AML-193 (cell line): Measurements from ENCODE around the gene DCTN2.

Experiments used
- DNase-seq, 2 experiments: peaks; one replicate each; lab custom pipeline; 2025; lab: John Stamatoyannopoulos, UW

The DCTN2 gene

DNA sequence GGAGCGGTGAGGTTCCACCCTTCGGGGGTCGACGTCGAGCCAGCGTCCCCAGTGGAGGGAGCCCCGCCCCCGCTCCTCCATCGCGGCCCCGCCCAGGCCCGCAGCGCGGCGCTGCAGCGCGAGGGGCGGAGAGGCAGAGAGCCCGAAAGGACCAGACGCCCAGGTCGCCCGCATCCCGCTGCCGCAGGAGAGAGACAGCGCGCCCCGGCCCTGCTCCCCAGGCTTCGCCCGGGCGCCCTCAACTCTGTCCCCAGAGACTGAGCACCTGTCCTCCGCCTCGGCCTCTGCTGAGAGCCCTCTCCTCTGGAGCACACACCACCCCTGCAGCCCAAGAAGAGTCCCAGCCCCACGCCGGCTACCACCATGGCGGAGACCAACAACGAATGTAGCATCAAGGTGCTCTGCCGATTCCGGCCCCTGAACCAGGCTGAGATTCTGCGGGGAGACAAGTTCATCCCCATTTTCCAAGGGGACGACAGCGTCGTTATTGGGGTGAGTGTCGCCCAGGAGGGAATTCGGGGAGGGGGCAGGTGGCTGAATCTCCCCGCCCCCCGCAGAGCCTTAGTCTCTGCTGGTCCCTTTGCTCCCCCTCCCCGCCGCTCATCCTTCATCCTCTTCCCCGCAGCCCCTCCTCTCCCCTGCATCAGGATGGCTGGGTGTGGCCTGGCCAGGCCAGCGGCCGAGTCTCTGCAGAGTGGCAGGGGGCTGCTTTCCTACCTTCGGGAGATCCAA is 3.1 kb upstream of the DCTN2 start, which contains the start of gene KIF5A:
TSS of gene KIF5A (plus strand) at position 136 of the 732 bp plus-strand sequence. CDS start at position 364, 228 bp downstream.
- no peak for DNase-seq

DNA sequence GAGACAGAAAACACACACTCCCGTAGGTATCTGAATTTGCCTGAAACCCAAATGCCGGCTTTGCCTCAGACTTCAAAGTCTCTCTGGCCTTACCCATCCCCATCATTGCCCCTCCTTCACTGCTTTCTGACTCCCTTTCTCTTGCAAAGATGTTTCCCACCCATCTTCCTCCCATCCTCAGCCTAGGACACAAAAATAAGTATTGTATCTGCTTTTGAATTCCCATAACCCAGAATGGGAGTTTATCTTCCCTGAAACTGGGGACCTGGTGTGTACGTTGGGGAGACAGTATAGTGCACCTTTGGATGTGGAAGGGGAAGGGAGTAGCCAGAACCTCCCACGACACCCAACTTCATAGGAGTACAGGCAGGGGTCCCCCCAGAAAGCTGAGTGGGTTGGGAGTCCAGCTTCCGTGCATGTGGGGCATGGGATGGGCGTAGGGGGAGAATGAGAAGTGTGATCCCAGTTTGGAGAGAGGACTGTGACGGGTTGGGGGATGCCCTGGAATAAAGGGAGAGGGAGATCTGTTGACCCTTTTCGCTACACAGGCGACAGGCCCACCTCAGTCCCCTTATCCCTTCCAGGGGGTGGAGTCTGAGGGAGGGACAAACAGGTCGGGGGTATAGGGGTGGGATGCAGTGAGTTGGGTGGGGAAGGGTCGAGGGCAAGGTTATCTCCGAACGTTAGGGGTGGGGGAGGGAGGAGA is 2.4 kb upstream of the DCTN2 start:
- DNase-seq, result no peak

DNA sequence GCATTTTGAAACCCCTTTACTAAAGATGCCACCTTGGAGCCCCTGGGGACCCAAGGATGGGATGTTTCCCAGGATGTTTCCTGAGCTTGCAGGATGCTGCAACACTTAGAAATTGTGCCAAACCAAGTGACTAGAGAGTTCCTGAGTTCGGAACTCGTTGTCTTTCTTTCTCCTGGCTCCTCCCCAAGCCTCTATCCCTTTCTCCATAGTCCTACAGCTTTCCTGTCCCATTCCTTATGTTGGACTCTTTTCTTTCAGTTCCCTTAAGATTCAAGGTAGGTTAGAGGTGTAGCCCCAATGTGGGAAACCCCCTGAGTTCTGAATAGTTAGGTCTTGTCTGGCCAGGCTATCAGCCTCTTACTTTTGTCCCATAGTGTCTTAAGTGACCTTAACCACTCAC is 1.5 kb upstream of the DCTN2 start:
- no peak for DNase-seq

DNA sequence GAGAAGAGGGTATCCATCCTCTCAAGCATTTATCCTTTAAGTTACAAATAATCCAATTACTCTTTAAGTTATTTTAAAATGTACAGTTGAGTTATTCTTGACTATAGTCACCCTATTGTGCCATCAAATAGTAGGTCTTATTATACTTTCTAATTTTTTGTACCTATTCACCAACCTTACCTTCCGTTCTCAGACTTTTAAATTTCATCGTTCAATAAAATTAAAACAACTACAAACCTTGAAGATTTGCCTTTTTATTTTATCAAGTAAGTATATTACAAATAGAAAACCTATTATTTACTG is 972 bp upstream of the DCTN2 start:
- no peak for DNase-seq

DNA sequence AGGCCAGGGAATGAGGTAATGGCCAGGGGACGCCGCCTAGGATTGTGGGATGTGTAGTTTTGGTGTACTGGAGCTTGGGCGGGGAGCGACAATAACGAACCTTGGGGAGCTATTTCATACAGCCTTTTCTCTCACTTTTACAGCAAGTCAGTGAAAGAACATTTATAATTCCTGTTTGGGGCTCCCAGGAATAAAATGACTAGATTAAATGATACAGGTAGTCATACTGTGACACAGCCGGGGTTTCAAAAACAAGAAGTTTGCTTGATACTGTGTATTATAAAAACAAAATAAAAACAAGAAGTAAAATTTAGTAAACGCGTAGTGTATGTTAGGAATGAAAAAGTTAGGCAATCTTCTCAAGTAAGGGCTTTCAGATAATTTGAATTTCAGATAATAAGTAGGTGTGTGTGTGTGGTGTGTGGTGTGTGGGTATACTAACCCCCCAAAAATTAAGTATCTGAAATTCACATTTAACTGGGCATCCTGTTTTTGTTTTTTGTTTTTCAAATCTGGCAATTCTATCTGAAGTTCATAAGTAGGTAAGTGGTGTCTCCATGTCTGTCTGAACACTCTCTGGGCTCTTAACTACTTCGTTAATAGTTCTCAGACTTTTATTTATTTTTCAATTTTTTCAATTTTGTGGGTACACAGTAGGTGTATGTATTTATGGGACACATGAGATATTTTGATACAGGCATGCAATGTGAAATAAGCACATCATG is 458 bp upstream of the DCTN2 start:
- no peak for DNase-seq

DNA sequence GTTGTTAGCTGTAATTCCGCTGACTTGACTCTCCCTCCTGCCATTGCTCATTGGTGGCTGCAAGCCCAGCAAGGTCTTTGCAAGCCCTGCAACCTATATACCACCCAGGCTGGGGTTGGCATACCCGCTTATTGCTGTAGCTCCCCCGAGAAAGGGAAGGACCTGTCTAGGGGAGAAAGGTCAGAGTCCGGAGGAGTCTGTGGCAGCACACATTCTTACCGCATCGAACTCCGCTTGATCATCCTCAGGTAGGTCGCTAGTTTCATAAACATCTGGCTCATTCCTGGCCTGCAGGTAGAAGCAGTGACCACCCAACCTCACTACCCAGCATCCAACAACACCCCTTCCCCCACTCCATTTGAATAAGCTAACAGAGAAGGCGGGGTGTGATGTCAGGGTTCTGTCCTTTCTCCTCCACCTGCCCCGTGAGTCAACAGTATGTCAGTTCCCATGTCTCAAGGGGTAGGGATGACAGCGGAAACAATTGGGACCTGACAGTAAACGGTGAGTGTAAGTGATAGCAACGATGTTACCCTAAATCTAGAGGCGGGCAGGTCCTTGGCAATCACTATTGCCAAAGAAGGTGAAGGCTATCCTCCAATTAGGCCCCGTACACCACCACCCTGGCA is 1.1 kb downstream of the DCTN2 start:
- DNase-seq, result no peak

DNA sequence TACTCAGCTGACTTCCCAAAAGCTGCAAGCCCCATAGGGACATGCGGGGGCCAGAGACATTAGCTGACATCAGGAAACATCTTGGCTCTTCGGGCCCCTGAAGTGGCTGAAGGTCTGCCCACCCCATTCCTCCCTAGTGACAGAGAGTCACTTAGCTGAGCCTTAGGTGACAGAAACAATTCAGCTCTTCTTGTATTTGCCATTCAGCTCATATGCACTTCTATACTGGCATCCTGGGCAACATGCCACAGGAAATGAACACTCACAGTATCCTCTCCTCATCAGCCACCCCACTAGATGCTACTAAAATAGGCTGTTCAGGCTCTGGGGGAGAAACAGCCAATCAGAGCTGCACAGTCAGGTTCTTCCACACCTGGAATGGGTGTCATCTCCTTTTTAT is 3.4 kb downstream of the DCTN2 start:
- no peak for DNase-seq

DNA sequence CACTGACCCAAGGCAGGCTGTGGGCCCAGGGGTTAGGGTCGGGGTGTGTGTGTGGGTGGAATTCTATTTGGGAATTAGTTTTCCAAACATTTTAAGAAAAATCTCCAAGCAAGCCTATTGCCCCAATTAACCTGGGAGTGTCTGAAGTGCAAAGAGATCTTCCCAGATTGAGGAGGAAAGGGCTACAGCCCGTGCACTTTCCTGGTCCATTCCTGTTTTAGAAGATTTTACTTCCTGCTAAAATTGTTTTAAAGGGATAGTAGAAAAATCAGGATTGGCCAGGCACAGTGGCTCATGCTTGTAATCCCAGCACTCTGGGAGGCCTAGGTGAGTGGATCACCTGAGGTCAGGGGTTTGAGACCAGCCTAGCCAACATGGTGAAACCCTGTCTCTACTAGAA is 5.3 kb downstream of the DCTN2 start:
- DNase-seq, result no peak

DNA sequence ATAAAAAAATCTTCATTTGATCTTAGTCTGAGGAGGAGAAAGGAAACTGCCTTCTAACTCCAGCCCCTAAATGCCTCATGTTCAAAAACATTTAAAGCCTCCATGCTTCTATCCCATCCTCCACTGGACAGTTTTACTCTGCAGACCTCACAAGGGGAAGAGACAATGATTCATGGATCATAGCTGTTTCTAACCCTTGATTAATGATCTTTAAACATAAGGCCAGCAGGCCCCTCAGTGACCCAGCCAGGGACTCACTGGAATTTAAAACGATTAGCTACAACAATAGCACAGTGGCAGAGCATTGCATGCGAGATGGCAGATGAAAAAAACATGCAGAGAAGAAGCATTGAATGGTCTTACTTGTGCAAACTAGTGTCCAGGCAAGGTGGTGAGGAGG is 6.0 kb downstream of the DCTN2 start:
- DNase-seq, result no peak

DNA sequence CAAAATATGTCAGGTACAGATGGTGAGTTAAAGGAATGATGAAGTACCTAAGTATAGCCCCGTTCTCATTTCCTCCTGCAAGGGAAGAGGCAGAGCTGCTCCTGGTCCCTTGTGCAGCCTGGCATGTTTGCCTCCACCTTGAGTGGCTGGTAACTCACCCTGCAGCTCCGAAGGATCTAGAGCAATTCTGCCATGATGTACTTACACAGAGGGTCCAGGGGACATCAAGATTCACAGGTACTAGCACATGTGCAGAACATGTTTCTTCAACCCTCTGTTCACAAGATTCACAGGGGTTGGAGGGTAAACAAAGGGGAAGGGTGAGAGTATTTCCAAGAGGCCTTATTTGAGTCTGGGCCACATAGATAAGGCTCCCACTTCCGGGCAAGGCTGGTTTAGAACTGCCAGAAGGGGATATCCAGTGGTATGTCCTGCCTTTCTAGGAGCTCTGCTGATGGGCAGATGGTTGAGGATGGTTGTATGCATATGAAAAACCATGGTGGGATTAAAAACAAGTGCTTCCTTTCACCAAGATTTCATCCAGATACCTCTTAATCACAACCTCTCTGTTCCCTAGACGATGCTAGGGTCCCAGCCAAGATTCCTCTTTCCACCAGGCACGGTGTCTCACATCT is 7.7 kb downstream of the DCTN2 start:
- DNase-seq, result no peak

DNA sequence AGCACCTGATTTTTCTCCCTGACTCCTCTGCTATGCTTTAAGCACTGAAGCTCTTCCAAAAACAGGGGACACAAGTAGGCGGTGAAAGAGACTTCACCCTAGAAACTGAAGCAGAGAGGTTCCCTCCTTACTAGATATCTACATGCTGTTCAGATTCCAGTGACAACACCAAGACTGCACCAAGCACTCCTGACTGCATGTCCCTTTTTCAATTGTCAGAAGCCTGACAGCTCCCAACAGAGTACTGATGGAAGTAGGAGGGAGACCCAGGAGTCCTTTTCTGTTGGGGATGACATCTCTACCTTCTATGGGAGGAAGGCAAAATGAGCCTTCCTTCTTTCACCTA is 10.4 kb downstream of the DCTN2 start:
- DNase-seq, result no peak

DNA sequence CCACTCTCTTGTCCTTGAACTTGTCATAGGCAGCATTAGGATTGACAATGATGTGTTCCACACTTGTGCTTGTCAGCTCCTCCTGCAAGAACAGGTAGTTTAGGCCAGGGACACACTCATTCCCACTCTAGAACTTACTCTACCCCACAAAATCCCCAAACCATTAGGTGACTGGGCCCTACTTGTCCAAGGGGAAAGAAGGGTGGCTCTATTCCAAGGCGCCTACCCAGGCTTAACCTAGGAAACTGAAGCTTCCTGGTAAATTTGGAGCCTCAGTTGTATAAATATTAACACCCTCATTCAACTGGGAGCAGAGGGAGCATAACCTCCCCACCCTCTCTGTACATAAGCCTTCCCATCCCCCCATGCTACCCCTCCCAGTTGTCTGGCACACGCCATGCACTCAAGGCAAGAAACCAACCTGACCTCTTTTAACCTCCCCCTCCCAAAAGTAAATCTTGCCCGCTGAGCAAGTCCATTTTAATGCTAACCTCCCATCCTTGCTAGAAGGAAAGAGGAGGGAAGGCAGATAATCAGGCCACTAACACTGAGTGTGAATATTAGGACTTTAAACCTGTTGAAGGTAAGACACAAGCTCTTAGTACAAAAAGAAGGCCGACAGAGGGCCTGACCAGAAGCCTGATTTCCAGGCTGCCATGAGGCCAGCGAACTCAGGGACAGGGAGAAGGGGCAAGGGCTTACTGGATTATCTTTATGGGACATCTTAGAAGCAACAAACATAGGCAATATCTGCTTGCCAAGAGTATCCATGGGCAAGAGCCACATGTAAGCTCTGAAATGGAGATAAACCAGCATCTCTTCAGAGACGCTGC is 11.0 kb downstream of the DCTN2 start:
- no peak for DNase-seq

DNA sequence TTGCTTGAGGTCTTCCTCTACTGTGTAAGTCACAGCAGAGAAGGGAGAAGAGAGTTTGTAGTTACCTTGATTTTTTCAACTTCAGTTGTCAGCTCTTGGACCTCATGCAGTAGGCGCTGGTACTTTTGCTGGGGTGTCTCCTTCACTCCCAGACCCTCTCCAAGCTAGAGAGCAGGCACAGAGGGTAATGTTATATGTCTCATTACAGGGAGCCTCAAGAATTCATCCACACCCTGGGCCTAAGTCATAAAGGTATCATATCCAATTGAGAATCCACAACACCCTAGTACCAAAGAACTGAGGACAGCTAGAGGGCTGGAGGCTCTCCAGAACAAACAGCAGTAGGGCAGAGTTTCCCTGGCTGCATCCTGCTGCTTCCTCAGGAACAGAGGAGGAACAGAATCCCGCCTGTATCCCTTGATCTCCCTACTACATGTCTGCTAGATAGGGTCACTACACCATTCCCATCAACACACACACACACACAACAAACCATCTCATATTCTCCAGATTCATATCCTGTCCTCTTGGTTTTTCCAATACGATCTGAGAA is 11.9 kb downstream of the DCTN2 start:
- DNase-seq, result no peak

DNA sequence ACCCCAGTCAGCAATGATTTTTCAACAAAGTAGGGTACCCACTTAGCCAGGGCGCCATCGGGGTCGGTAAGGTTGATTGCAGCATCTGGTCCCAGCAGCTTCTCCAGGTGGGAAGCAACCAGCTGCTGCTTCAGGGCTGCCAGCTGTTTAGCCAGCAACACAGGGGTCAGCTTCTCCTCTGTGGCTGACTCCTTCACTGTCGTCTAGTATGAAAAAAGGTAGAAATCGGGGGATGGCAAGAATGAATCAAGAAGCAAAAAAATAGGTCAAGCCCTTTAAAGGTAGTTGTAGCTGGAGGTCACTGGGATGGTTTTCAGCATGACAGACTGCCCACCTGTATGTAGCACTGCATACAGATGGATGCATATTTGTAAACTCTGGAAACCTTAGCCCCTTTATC is 12.7 kb downstream of the DCTN2 start:
- DNase-seq, result no peak

DNA sequence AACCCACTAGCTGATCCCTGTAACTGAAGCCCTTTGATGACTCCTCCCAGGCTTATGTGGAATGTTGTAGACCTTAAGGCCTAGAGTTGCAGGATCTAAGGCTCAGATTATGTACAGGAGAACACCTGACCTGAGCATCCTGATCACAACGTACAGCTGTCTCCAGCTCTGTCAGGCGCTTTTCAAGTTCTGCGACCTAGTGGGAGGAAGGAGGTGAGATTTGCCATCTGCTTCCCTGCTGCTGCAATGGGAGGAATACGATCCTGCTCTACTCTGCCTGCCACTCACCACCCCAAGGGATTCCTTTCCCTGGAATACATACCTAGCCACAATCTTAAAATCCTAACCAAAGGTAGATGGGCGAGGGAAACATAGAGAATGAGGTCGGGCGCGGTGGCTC is 13.9 kb downstream of the DCTN2 start:
- DNase-seq, result no peak

DNA sequence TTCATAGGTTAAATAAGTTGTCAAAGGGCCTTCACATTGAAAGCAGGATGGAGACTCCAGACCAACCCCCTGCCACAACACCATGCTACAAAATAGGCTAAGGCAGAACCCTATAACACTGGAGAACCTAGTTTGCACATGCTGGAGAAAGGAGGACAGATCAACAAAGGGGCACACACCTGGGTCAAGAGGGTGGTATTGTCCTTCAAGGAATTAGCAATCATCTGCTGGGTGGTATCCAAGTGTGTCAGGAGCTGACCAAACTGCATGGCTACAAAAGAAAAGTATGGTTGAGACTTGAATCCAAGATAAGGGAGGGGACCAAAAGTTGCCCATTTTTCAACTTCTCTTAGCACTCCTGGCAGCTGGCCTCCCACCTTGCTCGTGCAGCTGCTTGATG is 15.2 kb downstream of the DCTN2 start:
- DNase-seq, result no peak

DNA sequence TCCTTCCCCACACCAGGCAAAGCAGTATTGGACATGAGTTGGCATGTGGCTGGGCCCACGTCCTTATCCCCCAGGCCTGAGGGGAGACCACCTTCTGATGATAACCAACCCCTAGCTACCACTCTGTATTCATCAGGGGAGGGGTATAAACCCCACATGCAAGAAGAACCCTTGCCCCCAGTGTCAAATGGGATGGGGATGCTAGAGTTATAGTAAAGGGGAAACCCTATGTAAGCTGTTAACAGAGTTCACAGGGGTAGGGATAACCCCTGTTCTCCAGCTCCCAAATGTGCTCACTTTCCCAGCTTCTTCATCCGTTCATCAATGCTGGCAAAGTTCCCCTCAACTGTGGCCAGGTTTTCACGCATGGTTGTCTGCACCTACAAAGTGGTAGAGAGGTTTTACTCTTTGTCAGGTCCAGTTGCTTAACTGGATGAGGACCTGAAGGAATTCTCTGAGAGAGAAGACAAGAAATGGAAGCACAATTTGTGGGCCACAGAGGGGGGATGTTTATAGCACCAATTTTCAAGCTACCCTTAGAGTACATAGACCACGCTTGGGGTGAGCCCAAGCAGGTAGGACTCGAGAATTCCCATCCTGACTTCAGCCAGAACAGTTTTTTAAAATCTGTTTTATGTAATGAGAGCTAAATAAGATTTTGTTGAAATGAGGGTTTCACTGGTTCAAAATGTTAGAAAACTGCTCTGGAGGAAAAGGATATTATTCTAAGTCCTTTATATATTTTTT is 16.4 kb downstream of the DCTN2 start:
- no peak for DNase-seq

DNA sequence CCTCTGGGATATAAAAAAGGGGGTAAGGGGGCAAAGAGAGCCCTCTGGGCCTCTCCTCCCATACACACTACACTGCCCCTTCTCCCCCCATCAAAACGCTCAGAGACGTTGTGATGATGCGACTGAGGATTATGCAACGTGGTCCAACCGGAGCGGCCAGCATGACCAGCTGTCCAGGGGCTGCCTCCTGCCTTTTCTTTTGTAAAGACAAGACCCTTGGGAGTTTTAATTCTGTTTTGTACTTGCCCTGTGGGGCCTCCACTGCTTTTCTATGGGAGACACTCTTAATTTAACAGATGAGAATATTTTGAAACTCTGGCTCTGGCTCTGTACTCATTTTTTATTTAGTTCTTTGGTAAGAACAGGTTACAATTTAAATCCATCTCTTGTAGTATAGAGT is 17.2 kb downstream of the DCTN2 start:
- no peak for DNase-seq

DNA sequence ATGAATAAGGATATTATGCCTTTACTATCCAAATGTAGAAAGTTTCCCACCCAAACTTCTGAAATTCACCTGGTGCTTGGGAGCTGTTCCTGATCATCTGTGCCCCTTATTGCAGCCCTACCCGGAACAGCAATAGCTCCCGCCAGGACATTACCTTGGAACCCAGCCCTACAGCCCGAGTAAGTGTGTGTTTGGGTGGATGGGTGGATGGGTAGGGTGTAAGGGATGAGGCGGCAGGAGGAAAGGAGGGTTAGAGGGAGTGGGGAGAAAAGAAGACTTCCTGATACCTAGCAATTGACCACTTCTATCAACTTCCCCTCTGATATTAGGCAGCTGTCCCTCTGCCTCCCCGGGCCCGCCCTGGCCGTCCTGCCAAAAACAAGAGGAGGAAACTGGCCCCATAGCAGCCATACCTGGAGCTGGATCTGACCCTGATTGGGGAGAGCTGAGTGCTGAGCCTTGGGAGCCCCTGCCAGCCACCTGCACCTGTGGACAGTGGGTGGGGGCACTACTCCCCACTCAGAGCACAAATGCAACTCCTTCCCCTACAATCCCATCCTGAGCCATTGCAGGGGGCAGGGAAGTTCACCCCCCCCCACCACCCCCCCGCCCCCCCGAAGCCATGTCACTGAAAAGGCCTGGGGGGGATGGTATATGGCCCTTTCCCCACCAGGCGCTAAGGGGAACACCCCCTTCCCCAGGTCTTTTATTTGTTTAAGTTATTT is 18.0 kb downstream of the DCTN2 start:
- no peak for DNase-seq

DNA sequence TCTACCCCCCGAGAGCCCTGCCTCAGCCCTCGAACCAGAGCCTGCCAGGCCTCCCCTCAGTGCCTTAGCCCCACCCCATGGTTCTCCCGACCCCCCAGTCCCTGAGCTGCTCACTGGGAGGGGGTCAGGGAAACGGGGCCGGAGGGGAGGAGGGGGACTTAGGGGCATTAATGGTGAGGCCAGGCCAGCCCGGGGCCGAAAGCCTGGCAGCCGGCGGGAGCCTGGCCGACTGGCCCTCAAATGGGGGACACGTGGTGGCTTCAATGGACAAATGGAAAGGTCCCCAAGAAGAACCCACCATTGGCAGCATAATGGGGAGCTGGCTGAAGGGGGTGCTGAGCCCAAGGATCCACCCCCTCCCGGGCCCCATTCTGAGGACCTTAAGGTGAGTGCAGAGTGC is 18.8 kb downstream of the DCTN2 start:
- DNase-seq, result no peak
